ENCODE results near the gene RNF144B. TPM values are rescaled to one million over a fixed set of nuclear protein-coding genes. Genes with fewer than 3 reads are reported as not detected.
"Not testable (repeated sequence)": the region's sequence is repeated elsewhere in the genome, so short reads cannot be mapped to it uniquely, and the experiment has no call there.

The RNF144B gene
- total and polyA plus RNA-seq, 9 of the 15 experiments (the other 6 are each of a cell fraction or from before 2014, with no cell fraction given) = 0.01 TPM; not detected in 8

DNA sequence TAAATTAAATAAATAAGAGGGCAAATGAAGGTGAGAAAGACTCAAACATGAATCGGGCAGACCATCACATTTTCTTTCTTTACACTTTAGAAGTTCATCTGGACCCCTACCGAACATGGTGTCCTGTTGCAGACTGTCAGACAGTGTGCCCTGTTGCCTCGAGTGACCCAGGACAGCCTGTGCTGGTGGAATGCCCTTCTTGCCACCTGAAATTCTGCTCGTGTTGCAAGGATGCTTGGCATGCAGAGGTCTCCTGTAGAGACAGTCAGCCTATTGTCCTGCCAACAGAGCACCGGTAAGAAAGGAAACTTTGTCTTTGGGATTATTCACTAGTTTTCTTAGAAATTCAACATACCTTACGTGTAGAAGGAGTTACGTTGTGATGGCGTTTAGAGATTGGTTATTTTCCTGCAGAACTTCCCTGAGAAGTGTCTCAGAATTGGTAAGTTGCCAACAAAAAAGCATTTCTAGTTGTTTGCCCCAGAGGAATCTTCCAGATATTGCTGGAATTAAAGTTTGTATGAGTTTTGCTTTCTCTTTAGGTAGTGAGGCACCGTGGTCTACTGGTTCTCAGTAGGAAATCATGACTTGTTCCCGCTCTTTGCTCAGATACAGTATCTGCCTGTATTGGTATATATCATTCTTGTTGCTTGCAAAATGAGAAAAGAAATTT is 70.1 kb downstream of the RNF144B start:
- no peak for FAIRE-seq
- in situ Hi-C loops (cut with MboI) = no loop called here
- POLR2A ChIA-PET = no interaction called here
- Histone ChIP-seq H3K4me3 (no peak overlapping the region), H3K9ac (ENCODE audit: insufficient read depth in 1 of 2, low read depth in 2 of 2, low read length in 2 of 2) (no peak overlapping the region), H4K20me1 (replicated peaks; ENCODE audit: control insufficient read depth, insufficient read depth, low read length) (no peaks in the 10 kb centered on the region), H3K27me3 (ENCODE audit: control insufficient read depth in 2 of 2, insufficient read depth in 2 of 2, low read length in 2 of 2) (peaks cover 0 to 5% of the 10 kb centered on the region in 2 experiments; a peak in 4 of 5 replicates), H3K4me2 (ENCODE audit: insufficient read depth, low read length) (no peak overlapping the region), H3K27ac (ENCODE audit: extremely low read depth, low read depth, low read length) (no peak overlapping the region), H3K79me2 (ENCODE audit: control insufficient read depth, insufficient read depth, low read length) (no peaks in the 10 kb centered on the region), H2AFZ (ENCODE audit: low read depth, low read length) (no peak overlapping the region), H3K9me1 (ENCODE audit: control insufficient read depth, insufficient read depth, low read length) (no peaks in the 10 kb centered on the region), H3K9me3 (replicated peaks; ENCODE audit: control insufficient read depth, insufficient read depth, low read depth, low read length) (no peaks in the 10 kb centered on the region), H3K36me3 (ENCODE audit: control insufficient read depth, insufficient read depth, low read length) (no peaks in the 10 kb centered on the region), H3K4me1 (replicated peaks in 1 of 2; ENCODE audit: control insufficient read depth in 2 of 2, insufficient read depth in 2 of 2, low read length in 2 of 2) (no peaks in the 10 kb centered on the region)
- ATAC-seq = no peak
- TF ChIP-seq POLR2H (tag; IDR thresholded peaks at IDR 0.05; ENCODE audit: low read depth) = no peak
- TF ChIP-seq ZNF75A (CRISPR knock-in tag; IDR thresholded peaks at IDR 0.05) = no peak
- no peak for TF ChIP-seq BCL6 (CRISPR knock-in tag; IDR thresholded peaks at IDR 0.05)
- TF ChIP-seq, protein P1, sequence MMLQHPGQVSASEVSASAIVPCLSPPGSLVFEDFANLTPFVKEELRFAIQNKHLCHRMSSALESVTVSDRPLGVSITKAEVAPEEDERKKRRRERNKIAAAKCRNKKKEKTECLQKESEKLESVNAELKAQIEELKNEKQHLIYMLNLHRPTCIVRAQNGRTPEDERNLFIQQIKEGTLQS (IDR thresholded peaks at IDR 0.05) = no peak
- TF ChIP-seq, protein P1 (CRISPR knock-in tag; conservative IDR thresholded peaks at IDR 0.05) = no peak
- no peak for TF ChIP-seq NCOA2 (IDR thresholded peaks at IDR 0.05; ENCODE audit: partially characterized antibody in 2 of 2)
- TF ChIP-seq, protein P2, sequence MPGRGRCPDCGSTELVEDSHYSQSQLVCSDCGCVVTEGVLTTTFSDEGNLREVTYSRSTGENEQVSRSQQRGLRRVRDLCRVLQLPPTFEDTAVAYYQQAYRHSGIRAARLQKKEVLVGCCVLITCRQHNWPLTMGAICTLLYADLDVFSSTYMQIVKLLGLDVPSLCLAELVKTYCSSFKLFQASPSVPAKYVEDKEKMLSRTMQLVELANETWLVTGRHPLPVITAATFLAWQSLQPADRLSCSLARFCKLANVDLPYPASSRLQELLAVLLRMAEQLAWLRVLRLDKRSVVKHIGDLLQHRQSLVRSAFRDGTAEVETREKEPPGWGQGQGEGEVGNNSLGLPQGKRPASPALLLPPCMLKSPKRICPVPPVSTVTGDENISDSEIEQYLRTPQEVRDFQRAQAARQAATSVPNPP (IDR thresholded peaks at IDR 0.05; ENCODE audit: borderline replicate concordance, insufficient read depth, insufficient read length) = no peak
- TF ChIP-seq, protein P3, sequence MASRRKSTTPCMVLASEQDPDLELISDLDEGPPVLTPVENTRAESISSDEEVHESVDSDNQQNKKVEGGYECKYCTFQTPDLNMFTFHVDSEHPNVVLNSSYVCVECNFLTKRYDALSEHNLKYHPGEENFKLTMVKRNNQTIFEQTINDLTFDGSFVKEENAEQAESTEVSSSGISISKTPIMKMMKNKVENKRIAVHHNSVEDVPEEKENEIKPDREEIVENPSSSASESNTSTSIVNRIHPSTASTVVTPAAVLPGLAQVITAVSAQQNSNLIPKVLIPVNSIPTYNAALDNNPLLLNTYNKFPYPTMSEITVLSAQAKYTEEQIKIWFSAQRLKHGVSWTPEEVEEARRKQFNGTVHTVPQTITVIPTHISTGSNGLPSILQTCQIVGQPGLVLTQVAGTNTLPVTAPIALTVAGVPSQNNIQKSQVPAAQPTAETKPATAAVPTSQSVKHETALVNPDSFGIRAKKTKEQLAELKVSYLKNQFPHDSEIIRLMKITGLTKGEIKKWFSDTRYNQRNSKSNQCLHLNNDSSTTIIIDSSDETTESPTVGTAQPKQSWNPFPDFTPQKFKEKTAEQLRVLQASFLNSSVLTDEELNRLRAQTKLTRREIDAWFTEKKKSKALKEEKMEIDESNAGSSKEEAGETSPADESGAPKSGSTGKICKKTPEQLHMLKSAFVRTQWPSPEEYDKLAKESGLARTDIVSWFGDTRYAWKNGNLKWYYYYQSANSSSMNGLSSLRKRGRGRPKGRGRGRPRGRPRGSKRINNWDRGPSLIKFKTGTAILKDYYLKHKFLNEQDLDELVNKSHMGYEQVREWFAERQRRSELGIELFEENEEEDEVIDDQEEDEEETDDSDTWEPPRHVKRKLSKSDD (conservative IDR thresholded peaks at IDR 0.05; ENCODE audit: low read length) = no peak
- TF ChIP-seq NCOA1 (IDR thresholded peaks at IDR 0.05; ENCODE audit: low read depth) = no peak
- no peak for TF ChIP-seq PHTF2 (CRISPR knock-in tag; IDR thresholded peaks at IDR 0.05)
- CTCF ChIA-PET (ENCODE audit: low intra/inter-chr PET ratio) = no interaction called here
- WGBS (ENCODE audit: insufficient coverage, low coverage, missing lambda C conversion rate) = under 1% methylated on average over 10 of the region's 10 CpGs
- intact Hi-C loops (cut with micrococcal nuclease) = no loop called here
- DNase-seq (ENCODE audit: extremely low read depth in 1 of 4, low spot score in 3 of 4) = no peak
- BruUV-seq (replicated peaks) = no TSS peak

DNA sequence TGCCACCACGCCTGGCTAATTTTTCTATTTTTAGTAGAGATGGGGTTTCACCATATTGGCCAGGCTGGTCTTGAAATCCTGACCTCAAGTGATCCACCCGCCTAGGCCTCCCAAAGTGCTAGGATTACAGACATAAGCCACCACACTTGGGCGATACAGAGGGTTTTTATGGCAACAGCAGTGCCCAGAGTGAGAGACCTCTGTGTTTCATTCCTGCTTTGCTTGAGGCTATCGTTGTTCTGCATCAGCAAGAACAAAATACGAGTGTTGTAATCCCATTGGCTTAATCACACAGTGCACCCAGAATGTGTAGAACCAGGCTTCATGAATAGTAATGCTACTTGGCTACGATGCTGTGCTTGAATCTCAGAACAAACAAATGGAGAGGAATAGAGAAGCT is 70.9 kb downstream of the RNF144B start:
- H3K4me1 ChIP-seq (replicated peaks in 1 of 2; ENCODE audit: control insufficient read depth in 2 of 2, insufficient read depth in 2 of 2, low read length in 2 of 2); H3K9me1 ChIP-seq (ENCODE audit: control insufficient read depth, insufficient read depth, low read length); H3K4me2 ChIP-seq (ENCODE audit: insufficient read depth, low read length); DNase-seq (ENCODE audit: extremely low read depth in 1 of 4, low spot score in 3 of 4); H3K27me3 ChIP-seq (ENCODE audit: control insufficient read depth in 2 of 2, insufficient read depth in 2 of 2, low read length in 2 of 2); H3K9ac ChIP-seq (ENCODE audit: insufficient read depth in 1 of 2, low read depth in 2 of 2, low read length in 2 of 2); intact Hi-C loops (cut with micrococcal nuclease); H3K36me3 ChIP-seq (ENCODE audit: control insufficient read depth, insufficient read depth, low read length); H3K27ac ChIP-seq (ENCODE audit: extremely low read depth, low read depth, low read length); POLR2A ChIA-PET; BruUV-seq (replicated peaks); H2AFZ ChIP-seq (ENCODE audit: low read depth, low read length); H3K4me3 ChIP-seq; H4K20me1 ChIP-seq (replicated peaks; ENCODE audit: control insufficient read depth, insufficient read depth, low read length); ATAC-seq; CTCF ChIA-PET (ENCODE audit: low intra/inter-chr PET ratio); H3K79me2 ChIP-seq (ENCODE audit: control insufficient read depth, insufficient read depth, low read length); FAIRE-seq; H3K9me3 ChIP-seq (replicated peaks; ENCODE audit: control insufficient read depth, insufficient read depth, low read depth, low read length); in situ Hi-C loops (cut with MboI): not testable (repeated sequence)
- WGBS (ENCODE audit: insufficient coverage, low coverage, missing lambda C conversion rate) = 2% methylated on average over 6 of the region's 6 CpGs

Measured in K562 (cell line).